Caco-2 (cell line): ENCODE measurements around the gene HACL1. TPM values are rescaled to one million over a fixed set of nuclear protein-coding genes. Genes with fewer than 3 reads are reported as not detected.

Experiments used
- BruUV-seq: library from RNA; stranded (reverse); fragments of 400-500 nt; replicated peaks from 2 replicates; lab custom pipeline; 2021; lab: Mats Ljungman, UMichigan
- CTCF ChIA-PET: fragments of 300-600 bp; sonication (Branson Sonifier 250); formaldehyde crosslinking; loops from one replicate; lab custom pipeline; 2022; ENCODE audit warnings: antibody characterized with exemption; lab: Charles Lee
- POLR2A ChIA-PET: fragments of 300-600 bp; sonication (Branson Sonifier 250); formaldehyde crosslinking; loops from one replicate; lab custom pipeline; 2022; ENCODE audit warnings: antibody characterized with exemption; lab: Charles Lee
- DNase-seq, 2 experiments: peaks; one replicate each; pipeline versions ENCODE4 v3.0.0 to v3.0.0-alpha.2; 2020 to 2022
- H3K27me3 ChIP-seq: replicated peaks from 2 replicates; pipeline ENCODE4 v1.6.0; 2011; ENCODE audit warnings: low read length; ENCODE audit not compliant: control insufficient read depth, insufficient read depth
- H3K36me3 ChIP-seq: 2 replicates; pipeline ENCODE4 v1.5.1; 2011; ENCODE audit warnings: low read length; ENCODE audit not compliant: control insufficient read depth, insufficient read depth
- H3K4me1 ChIP-seq: fragments of 250-450 bp; sonication (Bioruptor Pico); 2 replicates; pipeline ENCODE4 v1.5.1; 2020; ENCODE audit warnings: mild to moderate bottlenecking
- H3K4me3 ChIP-seq: 2 replicates; pipeline ENCODE4 v1.5.1; 2011; ENCODE audit warnings: low read depth, mild to moderate bottlenecking, control low read depth, low read length
- H3K9me3 ChIP-seq: fragments of 250-450 bp; sonication (Bioruptor Pico); 2 replicates; pipeline ENCODE4 v1.5.1; 2020; ENCODE audit warnings: mild to moderate bottlenecking, moderate library complexity
- H3K27ac Mint-ChIP-seq: one replicate; pipeline ENCODE4 v1.8.0; 2022; ENCODE audit warnings: mixed read lengths; ENCODE audit not compliant: unreplicated experiment
- H3K27me3 Mint-ChIP-seq: one replicate; pipeline ENCODE4 v1.8.0; 2022; ENCODE audit warnings: mixed read lengths; ENCODE audit not compliant: insufficient read depth, unreplicated experiment
- H3K36me3 Mint-ChIP-seq: one replicate; pipeline ENCODE4 v1.8.0; 2022; ENCODE audit warnings: mild to moderate bottlenecking, mixed read lengths; ENCODE audit not compliant: insufficient read depth, unreplicated experiment
- H3K4me1 Mint-ChIP-seq: one replicate; pipeline ENCODE4 v1.8.0; 2022; ENCODE audit warnings: low read depth, mixed read lengths; ENCODE audit not compliant: unreplicated experiment
- H3K4me3 Mint-ChIP-seq: one replicate; pipeline ENCODE4 v1.8.0; 2022; ENCODE audit warnings: mild to moderate bottlenecking, moderate library complexity, mixed read lengths; ENCODE audit not compliant: unreplicated experiment
- H3K9me3 Mint-ChIP-seq: one replicate; pipeline ENCODE4 v1.8.0; 2022; ENCODE audit warnings: mixed read lengths; ENCODE audit not compliant: unreplicated experiment
- CTCF ChIP-seq, 2 experiments: fragments of 200-600 bp in 1 of 2; IDR thresholded peaks; 1 replicate in 1 of 2; 2 replicates in 1 of 2; pipeline versions ENCODE4 v1.5.1 to v1.8.0; 2011 to 2022; ENCODE audit warnings: antibody characterized with exemption in 1 of 2, control low read depth in 1 of 2, inconsistent platforms in 1 of 2, low read depth in 1 of 2, low read length in 1 of 2, mild to moderate bottlenecking in 1 of 2, moderate library complexity in 1 of 2; ENCODE audit not compliant: insufficient read depth in 1 of 2, severe bottlenecking in 1 of 2, unreplicated experiment in 1 of 2
- intact Hi-C: fragments of 100-400 bp; cut with micrococcal nuclease; formaldehyde crosslinking; loops from one replicate; pipeline ENCODE4 v1.10.0; 2022; ENCODE audit not compliant: unreplicated experiment
- total RNA-seq: library from RNA; stranded (reverse); gene quantifications from 2 replicates; pipeline ENCODE4 v1.2.3, GENCODE V29; 2022

Gene HACL1
- total RNA-seq, 1 experiment from 2014 or later: 48.1 TPM

- no peak for DNase-seq
- intact Hi-C loops: no loop called here
- no peak for TF ChIP-seq CTCF (IDR thresholded peaks at IDR 0.05; ENCODE audit: insufficient read depth in 1 of 2, low read depth in 1 of 2, low read length in 1 of 2, severe bottlenecking in 1 of 2, unreplicated experiment in 1 of 2)
- no peak overlapping the region for H3K4me3 ChIP-seq
- H3K4me1 ChIP-seq: no peaks in the 10 kb centered on the region
- H3K9me3 ChIP-seq: no peaks in the 10 kb centered on the region
- Mint-ChIP-seq H3K9me3 (no peaks in the 10 kb centered on the region), H3K4me1 (no peaks in the 10 kb centered on the region), H3K27me3 (no peaks in the 10 kb centered on the region), H3K36me3 (peaks cover 13% of the 10 kb centered on the region), H3K4me3 (no peak overlapping the region), H3K27ac (no peak overlapping the region)
- ChIA-PET CTCF (no interaction called here), POLR2A (no interaction called here)
- BruUV-seq: no TSS peak
- no peaks in the 10 kb centered on the region; the same call in 1 of the 2 replicates for H3K36me3 ChIP-seq
- no peaks in the 10 kb centered on the region for H3K27me3 ChIP-seq
Measured at GRCh38 chr3:15578289-15578867, 23.0 kb downstream of the HACL1 start.

- no peak overlapping the region for H3K4me3 Mint-ChIP-seq
- no peak for DNase-seq
- TF ChIP-seq CTCF (IDR thresholded peaks at IDR 0.05; ENCODE audit: insufficient read depth in 1 of 2, low read depth in 1 of 2, low read length in 1 of 2, severe bottlenecking in 1 of 2, unreplicated experiment in 1 of 2): no peak
- ChIA-PET CTCF (no interaction called here), POLR2A (no interaction called here)
- Histone ChIP-seq H3K4me1 (no peaks in the 10 kb centered on the region), H3K9me3 (no peaks in the 10 kb centered on the region), H3K4me3 (no peak overlapping the region), H3K27me3 (no peaks in the 10 kb centered on the region), H3K36me3 (no peaks in the 10 kb centered on the region; the same call in 1 of the 2 replicates)
- H3K4me1 Mint-ChIP-seq: no peaks in the 10 kb centered on the region
- H3K36me3 Mint-ChIP-seq: peaks cover 13% of the 10 kb centered on the region
- H3K27me3 Mint-ChIP-seq: no peaks in the 10 kb centered on the region
- intact Hi-C loops: no loop called here
- no peaks in the 10 kb centered on the region for H3K9me3 Mint-ChIP-seq
- no peak overlapping the region for H3K27ac Mint-ChIP-seq
- no TSS peak for BruUV-seq
Measured at GRCh38 chr3:15576475-15576874, 24.9 kb downstream of the HACL1 start.

- Mint-ChIP-seq H3K27ac (no peak overlapping the region), H3K4me3 (no peak overlapping the region), H3K27me3 (no peaks in the 10 kb centered on the region), H3K36me3 (peaks cover 24% of the 10 kb centered on the region), H3K4me1 (no peaks in the 10 kb centered on the region), H3K9me3 (no peaks in the 10 kb centered on the region)
- Histone ChIP-seq H3K27me3 (no peaks in the 10 kb centered on the region), H3K4me1 (no peaks in the 10 kb centered on the region), H3K9me3 (no peaks in the 10 kb centered on the region), H3K4me3 (no peak overlapping the region), H3K36me3 (no peaks in the 10 kb centered on the region; the same call in 1 of the 2 replicates)
- POLR2A ChIA-PET: no interaction called here
- intact Hi-C loops: no loop called here
- no peak for DNase-seq
- no peak for TF ChIP-seq CTCF (IDR thresholded peaks at IDR 0.05; ENCODE audit: insufficient read depth in 1 of 2, low read depth in 1 of 2, low read length in 1 of 2, severe bottlenecking in 1 of 2, unreplicated experiment in 1 of 2)
- no TSS peak for BruUV-seq
- CTCF ChIA-PET: no interaction called here
Measured at GRCh38 chr3:15575446-15575845, 25.9 kb downstream of the HACL1 start.
